GM18517 (cell line): Measurements from ENCODE around the gene CEP192.
"Not testable (repeated sequence)": the region's sequence is repeated elsewhere in the genome, so short reads cannot be mapped to it uniquely, and the experiment has no call there.

Source experiments
- ATAC-seq: cut with Tn5 transposase; IDR thresholded peaks from one replicate; pipeline ENCODE4 v1.9.1; 2021; ENCODE audit warnings: mild to moderate bottlenecking, moderate library complexity; ENCODE audit not compliant: unreplicated experiment

Gene CEP192

GRCh38 chr18:12990967-12991820 lies at the start of gene CEP192:
Gene CEP192 (plus strand): TSS chr18:12991362. CDS start chr18:12999425, 8,063 bp downstream.
- ATAC-seq: peak; percentile 84

GRCh38 chr18:12943215-12943614 lies 47.9 kb upstream of the CEP192 start:
- no peak for ATAC-seq

- no peak for ATAC-seq
Measured at GRCh38 chr18:12944709-12945108, 46.5 kb upstream of the CEP192 start.

- no peak for ATAC-seq
Measured at GRCh38 chr18:12946549-12947284, 44.4 kb upstream of the CEP192 start.

- ATAC-seq: peak; percentile 55
Measured at GRCh38 chr18:12947285-12948049, 43.7 kb upstream of the CEP192 start, which contains the start of gene SEH1L. Gene SEH1L (plus strand): TSS chr18:12948011. CDS start chr18:12948122, 111 bp downstream.

GRCh38 chr18:12948050-12948804 lies 42.9 kb upstream of the CEP192 start:
- peak; percentile 73 for ATAC-seq

GRCh38 chr18:12958478-12958877 lies 32.7 kb upstream of the CEP192 start:
- ATAC-seq: no peak

GRCh38 chr18:12960395-12960794 lies 30.8 kb upstream of the CEP192 start:
- no peak for ATAC-seq

GRCh38 chr18:12960853-12961397 lies 30.2 kb upstream of the CEP192 start:
- ATAC-seq: no peak

GRCh38 chr18:12963069-12963468 lies 28.1 kb upstream of the CEP192 start:
- no peak for ATAC-seq

- ATAC-seq: no peak
Measured at GRCh38 chr18:12968115-12968514, 23.0 kb upstream of the CEP192 start.

- no peak for ATAC-seq
Measured at GRCh38 chr18:12968619-12969018, 22.5 kb upstream of the CEP192 start.

GRCh38 chr18:12973562-12974213 lies 17.5 kb upstream of the CEP192 start:
- no peak for ATAC-seq

GRCh38 chr18:12975488-12975887 lies 15.7 kb upstream of the CEP192 start:
- no peak for ATAC-seq

- ATAC-seq: no peak
Measured at GRCh38 chr18:12976305-12976704, 14.9 kb upstream of the CEP192 start.

- ATAC-seq: not testable (repeated sequence)
Measured at GRCh38 chr18:12980065-12980464, 11.1 kb upstream of the CEP192 start.

- no peak for ATAC-seq
Measured at GRCh38 chr18:12989397-12990122, 1.6 kb upstream of the CEP192 start.

GRCh38 chr18:12990123-12990475 lies 1.1 kb upstream of the CEP192 start:
- no peak for ATAC-seq

- ATAC-seq: peak; percentile 9
Measured at GRCh38 chr18:12990641-12990966, 558 bp upstream of the CEP192 start.
